Subcutaneous adipose tissue (tissue), 4 donors: ENCODE data around the gene SNX32. TPM values are rescaled to one million over a fixed set of nuclear protein-coding genes. Genes with fewer than 3 reads are reported as not detected.

ENCODE experiments used
- CTCF ChIP-seq: fragments of 450-650 bp; IDR thresholded peaks from one replicate; pipeline ENCODE4 v1.5.1; 2016; ENCODE audit warnings: low read depth, mild to moderate bottlenecking, control low read depth, antibody characterized with exemption, moderate library complexity
- total RNA-seq, 4 donors: library from RNA; depleted of rRNA; stranded (reverse); fragments of >200 nt; gene quantifications; one replicate each; pipeline ENCODE4 v1.1.0, GENCODE V29; 2016

Gene SNX32
- total RNA-seq, 4 donors from 2014 or later: 0.85 TPM; not detected in 3

GRCh38 chr11:65811764-65812475, 21.8 kb upstream of the SNX32 start:
- TF ChIP-seq CTCF: no peak

- TF ChIP-seq CTCF: no peak
These were observed 19.4 kb upstream of the SNX32 start for GRCh38 chr11:65814131-65814985.

- no peak for TF ChIP-seq CTCF
These were observed 18.7 kb upstream of the SNX32 start for GRCh38 chr11:65814986-65815565.

- no peak for TF ChIP-seq CTCF
These were observed 17.1 kb upstream of the SNX32 start for GRCh38 chr11:65816696-65817095.

- no peak for TF ChIP-seq CTCF
These were observed 16.4 kb upstream of the SNX32 start for GRCh38 chr11:65817312-65817834.

- TF ChIP-seq CTCF: no peak
These were observed 15.7 kb upstream of the SNX32 start for GRCh38 chr11:65817835-65818680.
